ENCODE measurements around the gene ABCA8.

Gene ABCA8

DNA sequence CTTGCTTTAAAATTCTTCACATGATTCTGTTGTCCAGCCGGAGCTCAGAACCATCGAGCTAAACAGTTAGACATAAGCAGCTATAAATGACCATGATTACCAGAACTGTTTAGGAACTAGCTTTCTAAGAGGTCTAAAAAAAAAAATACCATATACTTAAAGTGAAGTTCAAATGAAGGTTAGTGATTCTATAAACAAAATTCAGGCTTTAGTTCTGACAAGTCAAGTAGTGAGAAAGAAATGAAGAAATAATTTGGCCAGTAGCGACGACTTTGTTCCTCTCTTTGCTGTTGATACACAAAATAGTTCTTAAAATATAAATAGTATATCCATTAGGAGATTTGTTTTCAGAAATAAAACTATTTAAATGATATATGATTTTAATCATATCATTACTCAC is 27.7 kb downstream of the ABCA8 start:
- ChIA-PET CTCF (interaction anchor here (0.7 kb wide), 1 partner anchor 32 kb away, joined by 3 read pairs; no protein-coding TSS in a partner anchor), POLR2A (no interaction called here)
- TF ChIP-seq, protein P1, sequence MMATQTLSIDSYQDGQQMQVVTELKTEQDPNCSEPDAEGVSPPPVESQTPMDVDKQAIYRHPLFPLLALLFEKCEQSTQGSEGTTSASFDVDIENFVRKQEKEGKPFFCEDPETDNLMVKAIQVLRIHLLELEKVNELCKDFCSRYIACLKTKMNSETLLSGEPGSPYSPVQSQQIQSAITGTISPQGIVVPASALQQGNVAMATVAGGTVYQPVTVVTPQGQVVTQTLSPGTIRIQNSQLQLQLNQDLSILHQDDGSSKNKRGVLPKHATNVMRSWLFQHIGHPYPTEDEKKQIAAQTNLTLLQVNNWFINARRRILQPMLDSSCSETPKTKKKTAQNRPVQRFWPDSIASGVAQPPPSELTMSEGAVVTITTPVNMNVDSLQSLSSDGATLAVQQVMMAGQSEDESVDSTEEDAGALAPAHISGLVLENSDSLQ (IDR thresholded peaks at IDR 0.05): no peak
- TF ChIP-seq ELF4 (IDR thresholded peaks at IDR 0.05): no peak
- no peak for TF ChIP-seq HDGF (IDR thresholded peaks at IDR 0.05; ENCODE audit: borderline replicate concordance)
- TF ChIP-seq CTBP1 (IDR thresholded peaks at IDR 0.05; ENCODE audit: borderline replicate concordance): no peak
- no peak for TF ChIP-seq ZNF384 (IDR thresholded peaks at IDR 0.05)
- TF ChIP-seq LEF1 (IDR thresholded peaks at IDR 0.05; ENCODE audit: borderline replicate concordance): no peak
- TF ChIP-seq FOXM1 (IDR thresholded peaks at IDR 0.05; ENCODE audit: borderline replicate concordance): no peak
- no peak for DNase-seq (ENCODE audit: extremely low spot score)

DNA sequence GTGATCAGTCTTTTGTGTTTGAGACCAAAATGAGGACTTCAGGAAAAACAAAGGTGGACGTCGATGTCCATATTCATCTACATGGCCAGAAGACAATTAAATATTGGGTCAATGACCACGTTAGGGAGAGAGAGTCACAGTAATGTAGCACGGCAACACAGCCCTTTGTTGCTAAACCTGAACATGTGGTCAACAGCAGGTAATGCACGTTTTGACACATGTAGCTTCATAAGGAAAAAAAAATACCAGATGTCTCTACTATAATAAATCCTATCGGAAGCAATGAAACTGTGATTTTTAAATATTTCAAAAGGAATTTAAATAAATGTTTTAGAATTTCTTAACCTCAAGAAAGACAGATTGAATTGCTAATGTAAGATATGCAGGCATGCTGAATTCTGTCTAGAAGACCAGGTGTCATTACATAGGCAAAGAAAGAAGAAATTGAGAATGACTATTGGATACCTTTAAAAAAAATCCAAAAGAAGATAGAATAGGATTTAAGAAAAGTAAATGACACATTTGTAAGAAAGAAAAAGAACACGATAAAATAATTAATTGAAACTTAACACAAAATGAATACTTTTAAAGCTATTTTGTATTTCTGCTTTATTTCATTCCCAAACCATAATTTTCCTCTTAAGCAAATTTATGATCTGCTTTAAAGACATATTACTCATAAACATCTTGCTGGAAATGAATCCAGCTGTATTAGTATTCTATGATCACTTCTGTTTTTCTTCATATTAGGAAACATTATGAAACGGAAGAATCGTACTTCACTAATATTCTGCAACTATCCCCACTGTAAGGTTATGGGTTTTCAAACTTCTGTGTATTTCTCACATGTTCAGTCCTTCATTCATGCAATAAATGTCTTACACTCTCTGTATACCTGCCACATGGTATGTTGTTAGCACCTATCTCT is 30.1 kb downstream of the ABCA8 start:
- no peak for DNase-seq (ENCODE audit: extremely low spot score)
- TF ChIP-seq, protein P1 (IDR thresholded peaks at IDR 0.05): no peak
- TF ChIP-seq FOXA1 (IDR thresholded peaks at IDR 0.05): no peak
- no peak for TF ChIP-seq SUZ12 (IDR thresholded peaks at IDR 0.05)
- TF ChIP-seq FOXK2 (IDR thresholded peaks at IDR 0.05): no peak
- no peak for TF ChIP-seq FOXM1 (IDR thresholded peaks at IDR 0.05; ENCODE audit: borderline replicate concordance)
- TF ChIP-seq BHLHE40 (IDR thresholded peaks at IDR 0.05; ENCODE audit: borderline replicate concordance): no peak
- no peak for TF ChIP-seq ELF4 (IDR thresholded peaks at IDR 0.05)
- TF ChIP-seq SP1 (IDR thresholded peaks at IDR 0.05): no peak
- TF ChIP-seq L3MBTL2 (conservative IDR thresholded peaks at IDR 0.05): no peak
- TF ChIP-seq ARNT (IDR thresholded peaks at IDR 0.05): no peak
- TF ChIP-seq CTBP1 (IDR thresholded peaks at IDR 0.05; ENCODE audit: borderline replicate concordance): no peak
- TF ChIP-seq HDGF (IDR thresholded peaks at IDR 0.05; ENCODE audit: borderline replicate concordance): no peak
- TF ChIP-seq TARDBP (IDR thresholded peaks at IDR 0.05): no peak
- TF ChIP-seq ZNF384 (IDR thresholded peaks at IDR 0.05): no peak
- no peak for TF ChIP-seq NFRKB (IDR thresholded peaks at IDR 0.05)
- no peak for TF ChIP-seq LEF1 (IDR thresholded peaks at IDR 0.05; ENCODE audit: borderline replicate concordance)
- CTCF ChIA-PET: no interaction called here
- POLR2A ChIA-PET: no interaction called here

DNA sequence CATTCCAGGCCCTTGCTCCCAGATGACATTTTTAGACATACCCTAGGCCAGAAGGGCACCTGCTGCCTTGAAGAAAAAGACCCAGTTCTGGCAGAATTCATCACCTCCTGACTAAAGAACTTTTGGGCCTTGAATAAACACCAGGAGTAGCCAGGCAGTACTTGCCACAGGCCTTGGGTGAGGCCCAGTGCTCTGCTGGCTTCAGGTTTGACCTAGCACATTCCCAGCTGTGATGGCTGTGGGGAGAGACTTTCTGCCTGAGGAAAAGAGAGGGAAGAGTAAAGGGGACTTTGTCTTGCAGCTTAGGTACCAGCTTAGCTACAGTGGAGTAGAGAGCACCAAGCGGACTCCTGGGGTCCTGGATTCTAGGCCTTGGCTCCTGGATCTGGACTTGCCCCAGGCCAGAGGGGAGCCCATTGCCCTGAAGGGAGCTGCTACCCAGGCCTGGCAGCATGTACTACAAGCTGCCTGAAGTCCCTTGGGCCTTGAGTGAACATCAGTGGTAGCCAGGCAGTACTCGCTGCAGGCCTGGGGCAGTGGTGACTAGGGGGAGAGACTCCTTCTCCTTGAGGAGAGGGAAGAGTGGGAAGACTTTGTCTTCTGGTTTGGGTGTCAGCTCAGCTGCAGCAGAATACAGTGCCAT is 44.3 kb downstream of the ABCA8 start:
- CTCF ChIA-PET: interaction anchor here (0.6 kb wide), 1 partner anchor 768 kb away, joined by 3 read pairs; no protein-coding TSS in a partner anchor
- POLR2A ChIA-PET: no interaction called here
- DNase-seq (ENCODE audit: extremely low spot score): no peak
- TF ChIP-seq CTBP1 (IDR thresholded peaks at IDR 0.05; ENCODE audit: borderline replicate concordance): no peak
- TF ChIP-seq BHLHE40 (IDR thresholded peaks at IDR 0.05; ENCODE audit: borderline replicate concordance): no peak
- TF ChIP-seq FOXK2 (IDR thresholded peaks at IDR 0.05): no peak
- TF ChIP-seq FOXA1 (IDR thresholded peaks at IDR 0.05): no peak

DNA sequence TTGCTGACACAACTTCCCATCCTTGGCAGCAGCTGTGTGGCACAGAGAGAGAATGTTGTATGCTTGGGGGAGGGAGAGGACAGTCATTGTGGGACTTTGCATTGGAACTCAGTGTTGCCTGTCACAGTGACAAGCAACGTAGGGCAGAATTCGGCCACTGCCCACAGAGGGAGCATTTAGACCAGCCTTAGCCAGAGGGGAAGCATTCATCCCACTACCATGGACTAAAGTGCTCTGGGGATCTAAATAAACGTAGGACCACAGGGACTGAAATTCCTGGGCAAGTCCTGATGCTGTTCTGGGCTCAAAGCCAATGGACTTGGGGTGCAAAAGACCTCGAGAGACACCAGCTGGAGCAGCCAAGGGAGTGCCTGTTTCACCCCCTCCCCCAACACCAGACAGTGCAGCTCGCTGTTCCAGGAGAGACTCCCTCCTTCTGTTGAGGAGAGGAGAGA is 44.9 kb downstream of the ABCA8 start:
- CTCF ChIA-PET: no interaction called here
- no peak for DNase-seq (ENCODE audit: extremely low spot score)
- POLR2A ChIA-PET: no interaction called here
- TF ChIP-seq HDGF (IDR thresholded peaks at IDR 0.05; ENCODE audit: borderline replicate concordance): no peak
- TF ChIP-seq ZNF384 (IDR thresholded peaks at IDR 0.05): no peak
- TF ChIP-seq CTBP1 (IDR thresholded peaks at IDR 0.05; ENCODE audit: borderline replicate concordance): no peak

DNA sequence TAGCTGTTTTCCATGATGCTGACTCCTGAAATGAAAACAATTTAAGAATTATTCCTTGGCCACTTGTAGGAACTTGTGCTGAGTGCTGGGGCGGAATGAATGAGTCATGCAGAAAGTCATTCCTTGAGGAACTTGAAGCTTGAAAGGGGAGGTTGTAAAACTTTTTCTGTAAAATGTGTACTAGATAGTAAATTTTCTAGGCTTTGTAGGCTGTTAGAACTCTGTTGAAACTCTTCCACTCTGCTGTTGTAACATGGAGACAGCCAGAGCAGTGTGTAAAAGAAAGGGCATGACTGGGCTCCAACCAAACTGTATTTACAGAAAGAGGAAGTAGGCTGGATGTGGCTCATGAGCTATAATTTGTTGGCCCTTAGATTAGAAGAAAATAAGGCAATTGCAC is 46.1 kb downstream of the ABCA8 start:
- POLR2A ChIA-PET: no interaction called here

DNA sequence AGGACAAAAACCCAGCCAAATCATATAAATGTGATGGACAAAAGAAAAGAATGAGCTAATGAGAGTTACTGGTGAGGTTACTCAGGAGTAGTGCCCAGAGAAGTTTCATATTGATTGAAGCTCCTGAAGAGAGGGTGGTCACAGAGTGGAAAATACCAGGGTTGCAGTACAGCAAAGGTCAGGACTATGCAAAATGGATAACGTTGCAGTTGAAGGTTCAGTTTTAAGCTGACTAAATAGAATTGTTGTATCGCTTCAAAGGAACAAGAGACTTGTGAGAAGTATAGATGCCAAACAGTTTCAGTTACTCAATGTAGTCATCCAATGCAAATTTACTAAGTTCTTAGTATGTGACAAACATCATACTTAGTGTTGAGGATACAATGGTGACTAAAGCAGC is 47.1 kb downstream of the ABCA8 start:
- POLR2A ChIA-PET: no interaction called here
- no peak for DNase-seq (ENCODE audit: extremely low spot score)
- TF ChIP-seq ELF4 (IDR thresholded peaks at IDR 0.05) (no peak), LEF1 (IDR thresholded peaks at IDR 0.05; ENCODE audit: borderline replicate concordance) (no peak), BHLHE40 (IDR thresholded peaks at IDR 0.05; ENCODE audit: borderline replicate concordance) (no peak), FOXA1 (IDR thresholded peaks at IDR 0.05) (no peak), TARDBP (IDR thresholded peaks at IDR 0.05) (no peak), ARNT (IDR thresholded peaks at IDR 0.05) (no peak), L3MBTL2 (conservative IDR thresholded peaks at IDR 0.05) (no peak), SP1 (IDR thresholded peaks at IDR 0.05) (no peak), HDGF (IDR thresholded peaks at IDR 0.05; ENCODE audit: borderline replicate concordance) (no peak), CTBP1 (IDR thresholded peaks at IDR 0.05; ENCODE audit: borderline replicate concordance) (no peak), NFRKB (IDR thresholded peaks at IDR 0.05) (no peak), FOXM1 (IDR thresholded peaks at IDR 0.05; ENCODE audit: borderline replicate concordance) (no peak), ZNF384 (IDR thresholded peaks at IDR 0.05) (no peak), SUZ12 (IDR thresholded peaks at IDR 0.05) (no peak), FOXK2 (IDR thresholded peaks at IDR 0.05) (no peak)
- TF ChIP-seq, protein P1 (IDR thresholded peaks at IDR 0.05): no peak
- CTCF ChIA-PET: interaction anchor here (0.7 kb wide), 1 partner anchor 121 kb away, joined by 4 read pairs; no protein-coding TSS in a partner anchor

More for the DNA sequence above, 46.1 kb downstream of the ABCA8 start:
- TF ChIP-seq SUZ12 (IDR thresholded peaks at IDR 0.05) (no peak), ZNF384 (IDR thresholded peaks at IDR 0.05) (no peak), FOXK2 (IDR thresholded peaks at IDR 0.05) (no peak), FOXA1 (IDR thresholded peaks at IDR 0.05) (no peak), ELF4 (IDR thresholded peaks at IDR 0.05) (no peak), FOXM1 (IDR thresholded peaks at IDR 0.05; ENCODE audit: borderline replicate concordance) (no peak), L3MBTL2 (conservative IDR thresholded peaks at IDR 0.05) (no peak)
- DNase-seq (ENCODE audit: extremely low spot score): no peak
- CTCF ChIA-PET: no interaction called here

All from HEK293T (cell line).